Stimulated activated CD8-positive, alpha-beta memory T cell treated with anti-CD3 and anti-CD28 coated beads, Interleukin-4, amount 100 ng/mL, for 1 hour (primary cell): ENCODE results near the gene RPS8.
"Not testable (repeated sequence)": the region's sequence is repeated elsewhere in the genome, so short reads cannot be mapped to it uniquely, and the experiment has no call there.

Experiments
- DNase-seq, 2 donors: peaks; one replicate each; pipeline ENCODE4 v3.0.0-alpha.2; 2020; ENCODE audit warnings: low read depth in 2 of 2, low spot score in 1 of 2

RPS8 gene

DNA sequence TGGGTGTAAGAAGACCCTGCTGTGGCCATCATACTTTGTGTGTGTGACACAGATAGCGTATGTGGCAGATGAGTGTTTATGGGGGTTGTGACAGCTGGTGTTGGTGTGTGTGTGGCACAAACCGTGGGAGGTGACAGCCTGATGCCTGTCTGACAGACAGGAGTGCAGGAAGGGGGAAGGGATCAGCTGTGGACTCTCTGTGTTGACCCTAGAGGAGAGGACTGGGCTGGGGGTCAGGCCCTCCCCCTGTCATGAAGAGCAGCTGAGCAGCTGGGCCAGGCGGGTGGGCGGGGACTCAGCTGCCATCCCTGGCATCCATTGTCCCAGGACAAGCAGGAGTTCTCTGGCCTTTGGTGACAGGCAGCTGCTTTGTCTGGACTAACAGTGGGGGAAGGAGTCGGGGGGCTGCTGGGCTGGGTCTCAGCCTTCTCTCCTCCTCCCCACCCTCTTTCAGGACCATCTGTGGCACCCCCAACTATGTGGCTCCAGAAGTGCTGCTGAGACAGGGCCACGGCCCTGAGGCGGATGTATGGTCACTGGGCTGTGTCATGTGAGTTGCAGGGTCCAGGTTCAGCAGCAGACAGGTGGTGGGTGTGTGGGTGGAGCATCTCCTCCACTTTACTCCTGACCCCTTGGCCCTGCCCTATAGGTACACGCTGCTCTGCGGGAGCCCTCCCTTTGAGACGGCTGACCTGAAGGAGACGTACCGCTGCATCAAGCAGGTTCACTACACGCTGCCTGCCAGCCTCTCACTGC, 27.1 kb downstream of the RPS8 start:
- DNase-seq, result no peak

DNA sequence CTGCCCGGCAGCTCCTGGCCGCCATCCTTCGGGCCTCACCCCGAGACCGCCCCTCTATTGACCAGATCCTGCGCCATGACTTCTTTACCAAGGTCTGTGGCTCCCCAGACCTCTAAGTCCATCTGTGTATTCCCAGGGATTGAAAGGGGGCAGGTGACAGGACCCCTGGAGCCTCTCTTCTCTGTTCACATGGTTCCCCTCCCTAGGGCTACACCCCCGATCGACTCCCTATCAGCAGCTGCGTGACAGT, 27.6 kb downstream of the RPS8 start:
- DNase-seq, result no peak

DNA sequence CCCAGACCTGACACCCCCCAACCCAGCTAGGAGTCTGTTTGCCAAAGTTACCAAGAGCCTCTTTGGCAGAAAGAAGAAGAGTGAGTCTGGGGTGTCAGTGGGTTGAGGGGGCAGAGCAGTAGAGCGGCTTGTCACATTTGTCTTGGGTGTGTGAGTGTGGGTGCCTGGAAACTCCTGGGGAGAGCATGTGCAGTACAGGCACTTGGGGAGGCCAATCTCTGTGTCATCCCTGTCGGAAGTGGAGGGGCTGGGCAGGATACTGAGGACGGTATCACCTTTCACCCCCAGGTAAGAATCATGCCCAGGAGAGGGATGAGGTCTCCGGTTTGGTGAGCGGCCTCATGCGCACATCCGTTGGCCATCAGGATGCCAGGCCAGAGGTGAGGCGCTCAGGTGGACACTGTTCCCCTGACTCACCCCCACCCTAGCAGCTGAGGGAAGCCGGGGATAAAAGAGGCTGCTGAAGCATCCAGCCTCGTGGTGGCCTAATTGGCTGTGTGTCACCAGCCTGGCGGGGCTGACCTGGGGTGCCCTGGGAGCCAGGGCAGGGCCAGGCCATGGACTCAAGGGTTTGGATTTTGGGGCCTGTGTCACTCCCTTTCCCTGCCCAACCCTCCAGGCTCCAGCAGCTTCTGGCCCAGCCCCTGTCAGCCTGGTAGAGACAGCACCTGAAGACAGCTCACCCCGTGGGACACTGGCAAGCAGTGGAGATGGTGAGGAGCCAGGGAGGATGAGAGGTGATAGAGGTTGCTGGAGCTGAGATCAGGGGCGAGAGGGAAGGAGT, 28.2 kb downstream of the RPS8 start:
- no peak for DNase-seq

DNA sequence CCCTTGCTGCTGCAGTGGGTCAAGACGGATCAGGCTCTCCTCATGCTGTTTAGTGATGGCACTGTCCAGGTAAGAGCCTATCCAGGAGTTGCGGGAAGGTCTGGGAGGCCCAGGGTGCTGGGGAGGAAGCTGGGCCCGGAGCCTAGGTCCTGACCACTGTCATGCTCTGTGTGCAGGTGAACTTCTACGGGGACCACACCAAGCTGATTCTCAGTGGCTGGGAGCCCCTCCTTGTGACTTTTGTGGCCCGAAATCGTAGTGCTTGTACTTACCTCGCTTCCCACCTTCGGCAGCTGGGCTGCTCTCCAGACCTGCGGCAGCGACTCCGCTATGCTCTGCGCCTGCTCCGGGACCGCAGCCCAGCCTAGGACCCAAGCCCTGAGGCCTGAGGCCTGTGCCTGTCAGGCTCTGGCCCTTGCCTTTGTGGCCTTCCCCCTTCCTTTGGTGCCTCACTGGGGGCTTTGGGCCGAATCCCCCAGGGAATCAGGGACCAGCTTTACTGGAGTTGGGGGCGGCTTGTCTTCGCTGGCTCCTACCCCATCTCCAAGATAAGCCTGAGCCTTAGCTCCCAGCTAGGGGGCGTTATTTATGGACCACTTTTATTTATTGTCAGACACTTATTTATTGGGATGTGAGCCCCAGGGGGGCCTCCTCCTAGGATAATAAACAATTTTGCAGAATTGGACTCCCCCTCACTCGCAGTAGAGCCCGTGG, 30.1 kb downstream of the RPS8 start:
- no peak for DNase-seq

DNA sequence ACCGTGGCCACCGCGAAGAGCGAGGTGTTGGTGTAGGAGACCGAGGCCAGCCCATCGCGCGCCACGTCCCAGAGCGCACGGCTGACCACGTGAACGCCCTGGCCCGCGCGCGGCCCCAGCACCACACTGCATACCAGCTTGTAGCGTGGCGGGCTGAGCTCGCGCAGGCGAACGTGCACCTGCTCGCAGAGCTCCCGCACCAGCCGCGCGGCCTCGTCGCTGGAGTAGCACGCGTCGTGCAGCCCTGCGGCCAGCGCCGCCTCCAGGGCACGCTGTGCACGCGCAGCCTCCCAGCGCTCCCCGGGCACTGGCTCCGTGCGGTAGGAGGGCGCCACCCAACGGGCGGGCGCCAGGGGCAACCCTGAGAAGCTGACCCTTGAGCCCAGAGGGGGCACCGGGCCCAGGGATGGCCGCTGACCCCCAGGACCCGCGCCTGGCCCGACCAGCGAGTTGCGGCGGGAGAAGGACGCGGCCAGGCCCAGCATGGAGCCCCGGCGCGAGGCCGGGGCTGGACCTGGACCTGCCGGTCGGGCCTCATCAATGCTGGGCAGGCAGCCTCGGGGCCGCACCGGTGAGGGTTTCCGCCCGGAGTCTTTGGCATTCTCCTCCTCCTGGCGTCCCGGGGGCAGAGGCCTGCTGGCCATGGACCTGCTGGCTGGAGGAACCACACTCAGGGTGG, 30.8 kb downstream of the RPS8 start:
- no peak for DNase-seq

DNA sequence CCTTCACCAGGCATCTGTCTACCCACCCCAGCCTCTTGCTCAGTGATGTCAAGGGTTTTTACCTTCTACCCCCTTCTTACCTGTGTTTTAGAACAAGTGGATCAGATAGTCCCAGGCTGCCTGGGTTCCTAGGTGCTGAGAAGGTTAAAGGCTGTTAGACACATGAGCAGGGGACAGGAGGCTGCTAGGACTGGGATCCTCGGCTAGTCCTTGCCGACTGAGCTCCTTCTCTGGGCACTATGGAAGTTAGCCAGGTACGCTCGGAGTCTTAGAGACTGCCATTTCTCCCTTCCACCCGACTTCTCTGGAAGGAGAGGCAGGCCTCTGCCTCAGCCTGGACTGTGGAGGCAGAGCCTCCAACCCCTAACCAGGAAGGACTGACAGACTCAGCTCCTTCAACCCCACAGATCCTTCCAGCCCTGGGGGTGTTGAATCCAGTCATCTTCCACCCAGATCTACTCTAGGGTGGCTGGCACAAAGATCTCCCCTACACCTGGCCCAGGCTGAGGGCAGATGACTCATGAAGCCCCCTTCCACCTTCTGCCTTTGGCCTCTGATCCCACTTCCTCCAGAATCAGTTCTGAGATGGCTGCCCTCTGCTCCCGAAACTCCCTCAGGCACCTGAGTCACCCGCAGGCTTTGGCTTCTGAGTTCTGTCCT, 31.5 kb downstream of the RPS8 start, which contains the start of gene DYNLT4:
Gene DYNLT4 (minus strand): TSS at position 648 of the 660 bp plus-strand sequence. CDS start 683 bp downstream, outside the sequence.
- no peak for DNase-seq

DNA sequence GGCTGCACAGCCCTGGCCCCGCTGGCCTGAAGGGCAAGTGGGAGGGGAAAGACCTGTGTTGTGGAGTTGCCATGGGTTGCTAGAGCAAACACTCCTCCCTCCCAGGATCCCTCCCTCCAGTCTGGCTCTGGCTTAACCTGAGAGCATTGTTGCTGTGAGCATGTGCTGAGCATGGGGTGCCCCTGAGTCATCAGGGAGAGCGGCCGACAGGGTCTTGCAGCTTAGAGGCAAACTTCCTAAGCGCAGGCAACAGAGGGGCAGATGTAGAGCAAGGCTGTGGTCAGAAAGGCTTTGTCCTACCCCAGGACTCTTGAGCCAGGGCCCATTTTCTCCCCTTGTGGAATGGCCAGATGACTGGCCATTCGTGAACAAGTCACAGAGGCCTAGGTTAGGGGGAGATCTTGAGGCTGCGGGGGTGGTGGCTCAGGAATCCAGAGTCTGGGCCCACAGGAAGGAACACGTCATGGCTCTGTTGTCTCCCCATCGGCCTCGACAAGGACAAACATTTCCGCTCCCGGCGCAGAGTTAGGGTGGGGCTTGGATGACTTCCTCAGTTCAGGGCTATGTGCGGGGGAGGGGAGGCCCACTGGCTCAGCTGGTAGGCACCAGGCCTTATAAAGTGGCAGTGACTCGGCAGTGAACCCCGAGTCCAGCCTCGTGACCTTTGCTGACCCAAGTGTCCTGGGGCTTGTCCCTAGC, 32.2 kb downstream of the RPS8 start:
- DNase-seq, result peak; percentile 71 to 83

DNA sequence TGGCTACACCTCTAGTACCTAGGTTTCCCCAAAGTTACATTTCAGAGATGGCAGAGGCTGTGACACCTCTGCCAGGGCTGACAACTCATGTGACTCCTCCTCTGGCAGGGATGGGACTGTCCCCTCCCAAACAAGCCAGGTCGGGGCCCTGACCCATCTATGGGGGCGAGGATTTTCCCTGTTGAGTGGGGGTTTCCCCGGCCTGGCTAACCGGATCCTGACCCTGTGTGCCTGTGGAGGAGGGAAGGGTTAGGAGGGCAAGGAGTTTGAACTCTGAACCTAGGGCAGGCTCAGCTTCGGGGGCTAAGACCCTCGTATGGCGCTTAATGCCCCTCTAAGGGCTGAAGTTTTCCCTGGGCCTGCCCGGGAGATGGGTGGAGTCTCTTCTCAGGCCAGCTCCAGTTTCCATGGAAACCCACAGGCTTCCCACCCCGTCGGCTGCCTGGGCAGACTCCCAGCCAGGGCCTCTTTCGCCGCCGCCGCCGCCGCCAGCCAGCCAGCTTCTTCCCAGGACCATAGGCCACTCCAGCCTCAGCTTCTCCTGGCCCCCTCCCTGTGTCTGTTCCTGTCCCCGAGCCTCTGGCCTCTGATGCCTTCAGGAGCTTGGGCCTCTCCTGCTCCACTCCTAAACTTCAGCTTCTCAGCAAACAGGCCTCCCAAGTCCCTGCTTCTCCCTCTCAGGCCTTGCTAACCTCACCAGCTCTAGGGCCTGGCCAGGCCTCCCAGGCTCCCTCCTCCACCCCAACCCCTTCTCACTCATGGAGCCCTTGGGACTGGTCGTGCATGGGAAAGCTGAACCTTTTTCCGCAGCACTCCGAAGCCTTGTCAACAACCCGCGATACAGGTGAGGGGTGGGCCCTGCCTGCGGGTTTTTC, 33.0 kb downstream of the RPS8 start, which contains the start of gene BTBD19:
Gene BTBD19 (plus strand): TSS at position 461 of the 875 bp plus-strand sequence. CDS start 298 bp downstream, at position 759.
- DNase-seq, result no peak

DNA sequence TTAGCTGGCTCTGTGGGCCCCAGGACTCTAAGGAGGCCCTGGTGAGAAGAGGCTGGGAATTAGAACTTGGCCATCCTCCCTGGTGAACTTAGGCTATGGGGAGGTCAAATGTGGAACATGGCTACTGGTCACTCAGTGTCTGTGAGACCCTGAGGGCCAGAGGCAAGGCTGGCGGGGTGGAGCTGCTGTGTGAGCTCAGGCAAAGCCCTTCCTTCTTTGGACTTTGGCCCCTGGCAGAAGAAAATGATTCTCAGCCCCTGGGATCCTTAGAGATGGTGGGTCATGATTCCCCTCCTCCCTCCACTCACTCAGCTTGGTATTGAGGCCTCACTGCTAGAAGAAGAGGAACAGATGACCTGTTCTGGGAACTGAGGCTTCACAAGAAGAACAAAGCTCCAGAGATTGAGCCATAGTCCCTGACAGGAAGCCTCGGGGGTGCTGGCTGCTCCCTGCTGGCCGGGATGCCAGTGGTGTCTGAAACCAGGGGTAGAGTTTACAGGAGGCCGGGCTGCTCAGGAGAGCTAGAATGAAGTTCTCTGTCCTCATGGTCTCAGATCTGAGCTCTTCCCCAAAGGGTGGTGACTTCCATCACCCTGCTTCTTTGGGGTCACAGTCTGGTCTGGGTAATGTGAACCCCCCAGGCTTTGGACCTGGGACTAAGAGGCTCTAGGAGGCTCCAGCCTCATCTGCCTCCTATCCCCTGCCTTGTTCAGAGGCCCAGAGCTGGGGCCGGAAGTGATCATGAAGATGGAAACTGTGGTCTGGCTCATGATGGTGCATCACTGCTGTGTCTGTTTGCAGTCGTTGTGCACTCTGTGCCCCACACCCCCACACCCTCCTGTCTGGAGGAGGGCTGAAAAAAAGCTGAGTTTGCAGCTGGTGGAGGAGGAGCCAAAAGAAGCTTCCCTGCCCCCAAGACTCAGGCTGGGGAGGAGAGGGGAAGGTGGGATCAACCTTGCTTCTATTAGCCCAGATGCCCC, 33.9 kb downstream of the RPS8 start:
- peak in 1 of 2 donors; percentile 76 for DNase-seq

DNA sequence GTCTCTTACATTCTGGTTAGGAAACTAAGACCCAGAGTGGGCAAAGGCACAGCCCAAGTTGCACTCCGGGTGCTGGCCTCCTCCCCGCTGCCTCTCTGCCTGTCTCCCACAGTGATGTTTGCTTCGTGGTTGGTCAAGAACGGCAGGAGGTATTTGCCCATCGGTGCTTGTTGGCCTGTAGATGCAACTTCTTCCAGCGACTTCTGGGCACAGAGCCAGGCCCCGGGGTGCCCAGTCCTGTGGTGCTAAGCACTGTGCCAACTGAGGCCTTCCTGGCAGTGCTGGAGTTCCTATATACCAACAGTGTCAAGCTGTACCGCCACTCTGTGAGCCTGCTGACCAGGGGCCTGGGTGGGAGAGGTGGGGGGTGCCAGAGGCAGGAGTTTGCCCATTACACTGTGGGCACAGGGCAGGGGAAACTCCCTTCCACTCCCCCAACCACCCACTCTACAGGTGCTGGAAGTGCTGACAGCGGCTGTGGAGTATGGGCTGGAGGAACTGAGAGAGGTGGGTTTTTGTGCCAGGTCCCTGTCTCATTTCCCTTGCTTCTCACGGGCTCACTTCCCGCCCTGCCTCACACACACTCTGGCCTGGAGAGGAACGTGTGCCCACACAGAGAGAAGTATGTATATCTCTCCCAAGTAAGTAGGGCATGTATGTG, 34.9 kb downstream of the RPS8 start:
- DNase-seq, result no peak

DNA sequence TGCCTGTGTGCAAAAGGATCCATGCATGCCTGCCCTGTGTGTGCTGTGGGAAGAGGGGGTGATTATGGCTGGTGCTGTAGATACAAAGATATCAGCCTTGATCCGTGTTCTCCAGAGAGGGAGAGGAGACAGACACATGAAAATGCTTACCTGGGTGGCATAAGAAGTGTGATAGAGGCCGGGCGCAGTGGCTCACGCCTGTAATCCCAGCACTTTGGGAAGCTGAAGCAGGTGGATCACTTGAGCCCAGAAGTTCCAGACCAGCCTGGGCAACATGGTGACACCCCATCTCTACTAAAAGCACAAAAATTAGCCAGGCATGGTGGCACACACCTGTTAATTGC, 35.4 kb downstream of the RPS8 start:
- not testable (repeated sequence) for DNase-seq

DNA sequence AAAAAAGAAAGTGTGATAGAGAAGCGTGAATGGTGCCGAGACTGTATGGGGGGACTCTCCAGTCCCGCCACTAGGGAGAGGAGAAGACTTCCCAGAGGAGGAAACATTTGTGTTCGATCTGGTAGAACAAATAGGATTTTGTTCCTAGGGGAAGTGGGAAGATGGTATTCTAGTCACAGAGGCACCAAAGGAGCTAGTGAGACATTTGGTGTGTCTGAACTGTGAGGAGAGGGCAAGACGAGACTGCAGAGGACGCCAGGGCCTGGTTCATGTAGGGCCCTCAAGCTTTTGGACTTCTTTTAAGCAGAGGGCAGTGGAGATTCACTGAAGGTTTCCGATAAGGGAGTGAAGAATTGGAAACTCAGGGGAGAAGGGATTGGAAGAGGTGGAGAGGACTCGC, 35.9 kb downstream of the RPS8 start:
- DNase-seq, result no peak

DNA sequence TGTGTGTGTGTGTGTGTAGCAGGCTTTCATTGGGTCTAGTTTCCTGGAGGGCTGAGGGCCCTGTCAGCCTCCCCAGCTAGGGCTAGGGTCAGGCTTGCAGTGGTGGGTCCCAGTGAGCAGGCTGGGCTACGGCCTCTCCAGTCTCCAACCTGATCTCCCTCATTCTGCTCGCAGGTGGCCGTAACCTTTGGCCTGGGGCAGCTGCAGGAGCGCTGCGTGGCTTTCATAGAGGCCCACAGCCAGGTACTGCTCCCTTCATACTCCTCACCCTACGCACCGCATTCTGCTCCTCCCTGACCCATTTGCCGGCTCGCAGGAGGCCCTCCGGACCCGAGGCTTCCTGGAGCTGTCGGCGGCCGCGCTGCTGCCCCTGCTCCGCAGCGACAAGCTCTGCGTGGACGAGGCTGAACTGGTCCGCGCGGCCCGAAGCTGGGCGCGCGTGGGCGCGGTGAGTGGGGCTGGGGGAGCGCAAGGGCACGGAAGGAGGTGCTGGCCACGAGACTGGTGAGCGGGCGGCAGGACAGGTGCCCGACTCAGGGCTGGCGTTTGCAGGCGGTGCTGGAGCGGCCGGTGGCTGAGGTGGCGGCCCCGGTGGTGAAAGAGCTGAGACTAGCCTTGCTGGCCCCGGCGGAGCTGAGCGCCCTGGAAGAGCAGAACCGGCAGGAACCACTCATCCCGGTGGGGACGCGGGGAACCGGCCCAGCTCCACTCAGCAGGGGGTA, 37.6 kb downstream of the RPS8 start:
- no peak for DNase-seq

DNA sequence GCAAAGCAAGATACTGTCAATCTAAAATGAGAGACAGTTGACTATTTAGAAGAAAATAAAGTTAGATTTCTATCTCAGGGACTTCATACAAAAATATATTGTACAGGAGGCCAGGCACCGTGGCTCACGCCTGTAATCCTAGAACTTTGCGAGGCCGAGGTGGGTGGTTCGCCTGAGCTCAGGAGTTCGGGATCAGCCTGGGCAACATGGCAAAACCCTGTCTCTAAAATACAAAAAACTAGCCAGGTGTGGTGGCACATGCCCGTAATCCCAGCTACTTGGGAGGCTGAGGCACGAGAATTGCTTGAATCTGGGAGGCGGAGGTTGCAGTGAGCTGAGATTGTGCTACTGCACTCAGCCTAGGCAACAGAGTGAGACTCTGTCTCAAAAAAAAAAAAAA, 40.6 kb downstream of the RPS8 start:
- not testable (repeated sequence) for DNase-seq

DNA sequence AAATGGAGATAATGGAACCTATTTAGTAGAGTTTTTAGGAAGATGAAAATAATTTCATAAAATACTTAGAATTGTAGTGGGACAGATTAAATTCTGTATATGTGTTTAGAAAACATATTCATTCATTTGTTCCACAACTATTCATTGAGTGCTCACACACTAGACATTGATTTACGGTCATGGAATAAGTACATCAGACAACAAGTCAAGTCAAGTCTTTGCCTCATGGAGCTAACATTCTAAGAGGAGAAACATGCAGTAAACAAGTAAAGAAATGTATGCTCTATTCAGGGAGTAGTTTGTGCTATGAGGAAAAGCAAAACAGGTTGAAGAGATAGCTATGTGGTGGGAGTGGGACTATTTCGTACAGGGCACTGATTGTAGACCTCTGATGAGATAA, 42.0 kb downstream of the RPS8 start:
- DNase-seq, result no peak

DNA sequence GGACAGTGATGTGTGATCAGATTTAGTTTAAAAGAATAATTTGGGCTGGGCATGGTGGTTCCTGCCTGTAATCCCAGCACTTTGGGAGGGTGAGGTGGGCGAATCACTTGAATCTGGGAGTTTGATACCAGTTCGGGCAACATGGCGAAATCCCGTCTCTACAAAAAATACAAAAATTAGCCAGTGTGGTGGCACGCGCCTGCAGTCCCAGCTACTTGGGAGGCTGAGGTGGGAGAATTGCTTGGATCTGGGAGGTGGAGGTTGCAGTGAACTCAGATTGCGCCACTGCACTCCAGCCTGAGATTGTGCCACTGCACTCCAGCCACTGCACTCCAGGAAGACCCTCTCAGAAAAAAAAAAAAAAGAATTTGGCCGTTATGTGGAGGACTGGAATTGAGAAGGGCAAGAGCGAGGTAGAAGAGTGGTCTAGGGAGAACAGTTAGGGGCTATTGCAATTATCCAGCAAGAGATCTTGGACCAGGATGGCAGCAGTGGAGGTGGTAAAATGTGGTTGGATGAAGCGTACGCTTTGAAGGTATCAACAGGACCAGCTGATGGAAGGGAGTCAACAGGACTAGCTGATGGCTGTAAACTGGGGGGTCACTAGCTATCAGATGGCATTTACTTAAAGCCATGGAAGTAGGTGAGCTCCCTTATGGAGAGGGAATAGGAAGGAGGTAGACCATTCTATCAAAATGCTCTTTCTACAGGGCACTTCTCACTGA, 42.6 kb downstream of the RPS8 start:
- no peak for DNase-seq
